WTC11 (cell line): ENCODE data around the gene TRAPPC8. TPM values are rescaled to one million over a fixed set of nuclear protein-coding genes. Genes with fewer than 3 reads are reported as not detected.
"Not testable (repeated sequence)": the region's sequence is repeated elsewhere in the genome, so short reads cannot be mapped to it uniquely, and the experiment has no call there.

Experiments used
- ATAC-seq: fragments of 200-7000 bp; cut with Tn5 transposase; 2 replicates; pipeline ENCODE4 v1.10.0; 2021; ENCODE audit warnings: mild to moderate bottlenecking, moderate library complexity
- CTCF ChIA-PET: fragments of 300-600 bp; sonication (Branson Sonifier 250); formaldehyde crosslinking; loops from one replicate; lab custom pipeline; 2021; ENCODE audit warnings: antibody characterized with exemption; lab: Charles Lee
- POLR2A ChIA-PET: fragments of 350-600 bp; sonication (Branson Sonifier 250); formaldehyde crosslinking; loops from one replicate; lab custom pipeline; 2021; ENCODE audit warnings: antibody characterized with exemption; lab: Charles Lee
- DNase-seq: peaks from one replicate; pipeline ENCODE4 v3.0.0; 2021; ENCODE audit warnings: low spot score
- H3K27ac Mint-ChIP-seq: 2 replicates; pipeline ENCODE4 v1.8.0; 2021; ENCODE audit warnings: mixed read lengths
- H3K27me3 Mint-ChIP-seq: 2 replicates; pipeline ENCODE4 v1.8.0; 2021; ENCODE audit warnings: low read depth, mild to moderate bottlenecking, moderate library complexity, mixed read lengths
- H3K36me3 Mint-ChIP-seq: 2 replicates; pipeline ENCODE4 v1.8.0; 2021; ENCODE audit warnings: mixed read lengths
- H3K4me1 Mint-ChIP-seq: 2 replicates; pipeline ENCODE4 v1.8.0; 2022; ENCODE audit warnings: mixed read lengths
- H3K4me3 Mint-ChIP-seq: 2 replicates; pipeline ENCODE4 v1.8.0; 2021; ENCODE audit warnings: mild to moderate bottlenecking, moderate library complexity, mixed read lengths
- H3K9me3 Mint-ChIP-seq: 2 replicates; pipeline ENCODE4 v1.8.0; 2021; ENCODE audit warnings: mixed read lengths
- ATF1 ChIP-seq: sonication (generic); formaldehyde crosslinking; IDR thresholded peaks from 2 replicates; pipeline ENCODE4 v1.8.1; 2023; ENCODE audit warnings: mild to moderate bottlenecking, moderate library complexity, missing genetic modification reagents
- CBFB ChIP-seq: sonication (generic); formaldehyde crosslinking; IDR thresholded peaks from 2 replicates; pipeline ENCODE4 v1.8.1; 2022; ENCODE audit warnings: mild to moderate bottlenecking, low read depth, missing genetic modification reagents
- CTCF ChIP-seq: fragments of 200-600 bp; IDR thresholded peaks from 2 replicates; pipeline ENCODE4 v1.8.0; 2022; ENCODE audit warnings: antibody characterized with exemption
- ELF4 ChIP-seq: sonication (generic); formaldehyde crosslinking; IDR thresholded peaks from 2 replicates; pipeline ENCODE4 v1.8.1; 2022; ENCODE audit warnings: low read depth, mild to moderate bottlenecking, moderate library complexity, missing genetic modification reagents
- FOXP1 ChIP-seq: sonication (generic); formaldehyde crosslinking; IDR thresholded peaks from 2 replicates; pipeline ENCODE4 v1.8.0; 2022; ENCODE audit warnings: missing genetic modification reagents, mild to moderate bottlenecking, moderate library complexity, borderline replicate concordance
- HMGA2 ChIP-seq: fragments of 250-450 bp; sonication (Bioruptor Pico); IDR thresholded peaks from 2 replicates; pipeline ENCODE4 v1.4.0; 2021; ENCODE audit warnings: mild to moderate bottlenecking, moderate library complexity
- MXD4 ChIP-seq: fragments of 250-450 bp; sonication (Bioruptor Pico); IDR thresholded peaks from 2 replicates; pipeline ENCODE4 v1.8.0; 2021; ENCODE audit warnings: mild to moderate bottlenecking, moderate library complexity, borderline replicate concordance
- RELA ChIP-seq: sonication (generic); formaldehyde crosslinking; IDR thresholded peaks from 2 replicates; pipeline ENCODE4 v1.8.1; 2022; ENCODE audit warnings: missing genetic modification reagents, mild to moderate bottlenecking, borderline replicate concordance
- TEAD4 ChIP-seq: sonication (generic); formaldehyde crosslinking; IDR thresholded peaks from 2 replicates; pipeline ENCODE4 v1.8.0; 2022; ENCODE audit warnings: mild to moderate bottlenecking, missing genetic modification reagents
- TP53 ChIP-seq: sonication (generic); formaldehyde crosslinking; IDR thresholded peaks from 2 replicates; pipeline ENCODE4 v1.8.1; 2023; ENCODE audit warnings: mild to moderate bottlenecking, missing genetic modification reagents
- ZBTB21 ChIP-seq: sonication (generic); formaldehyde crosslinking; IDR thresholded peaks from 2 replicates; pipeline ENCODE4 v1.8.1; 2023; ENCODE audit warnings: mild to moderate bottlenecking, missing genetic modification reagents, borderline replicate concordance
- ZNF219 ChIP-seq: sonication (generic); formaldehyde crosslinking; IDR thresholded peaks from 2 replicates; pipeline ENCODE4 v1.8.0; 2023; ENCODE audit warnings: missing genetic modification reagents, mild to moderate bottlenecking, borderline replicate concordance
- ZNF281 ChIP-seq: sonication (generic); formaldehyde crosslinking; IDR thresholded peaks from 2 replicates; pipeline ENCODE4 v1.8.0; 2023; ENCODE audit warnings: mild to moderate bottlenecking, missing genetic modification reagents
- total RNA-seq: library from RNA; stranded (reverse); gene quantifications from 3 replicates; pipeline ENCODE4 v1.2.3, GENCODE V29; 2021
- TF ChIP-seq, protein P1 (sequence below): sonication (generic); formaldehyde crosslinking; conservative IDR thresholded peaks from 2 replicates; pipeline ENCODE4 v1.8.1; 2023; ENCODE audit warnings: mild to moderate bottlenecking, low read depth, missing genetic modification reagents, moderate library complexity
- TF ChIP-seq, protein P2 (sequence below): sonication (generic); formaldehyde crosslinking; IDR thresholded peaks from 2 replicates; pipeline ENCODE4 v1.8.1; 2023; ENCODE audit warnings: mild to moderate bottlenecking, missing genetic modification reagents
- TF ChIP-seq, protein P3 (sequence below): sonication (generic); formaldehyde crosslinking; IDR thresholded peaks from 2 replicates; pipeline ENCODE4 v1.8.1; 2023; ENCODE audit warnings: mild to moderate bottlenecking, missing genetic modification reagents, moderate library complexity

Gene TRAPPC8
- total RNA-seq, 1 experiment from 2014 or later = 56.3 TPM

DNA sequence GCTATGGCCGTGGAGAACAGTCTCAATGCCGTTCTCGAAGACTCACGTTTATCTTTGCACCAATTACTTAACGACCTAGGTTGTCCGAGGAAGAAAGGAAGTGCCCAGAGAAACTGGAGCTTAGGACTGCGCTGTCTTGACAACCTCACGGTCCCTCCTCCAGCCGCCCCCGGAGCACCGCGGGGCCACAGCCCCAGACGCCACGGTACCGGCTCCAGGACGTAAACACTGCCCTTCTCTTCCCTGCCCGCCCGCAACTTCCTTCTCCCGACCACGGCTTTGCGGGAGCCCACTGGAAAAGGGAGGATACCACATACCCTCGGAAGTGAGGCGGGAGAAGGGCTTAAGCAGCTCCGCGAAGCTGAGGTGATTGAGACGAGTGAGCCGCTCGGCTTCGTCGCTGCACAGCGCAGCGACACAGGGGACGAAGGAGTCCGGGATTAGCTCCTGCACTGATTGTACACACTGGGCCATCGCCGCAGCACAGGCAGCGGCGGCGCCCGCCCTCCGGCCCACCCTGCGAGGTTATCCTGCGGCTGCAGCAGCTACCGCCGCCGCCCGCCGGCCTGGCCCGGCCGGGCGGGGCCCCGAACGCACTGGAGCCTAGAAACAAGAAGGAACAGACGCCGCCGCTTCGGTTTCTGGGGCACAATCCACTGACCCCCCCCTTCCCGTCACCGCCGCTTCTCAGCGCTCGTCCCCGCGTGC lies 483 bp downstream of the TRAPPC8 start:
- peaks cover 48% of the 10 kb centered on the region for H3K4me1 Mint-ChIP-seq
- peak overlapping the region; percentile 100 for H3K4me3 Mint-ChIP-seq
- ATAC-seq (peak; percentile 6), DNase-seq (peak; percentile 29)
- ChIA-PET CTCF (interaction anchor here (0.6 to 4.1 kb wide), 8 partner anchors 9 to 386 kb away, joined by 3 to 34 read pairs (median 5); no protein-coding TSS in a partner anchor), POLR2A (interaction anchor here (0.7 to 1.7 kb wide), 12 partner anchors 10 to 607 kb away, joined by 3 to 10 read pairs (median 3); partner anchors contain the start of genes GAREM1, RNF125 and RNF138)
- peak overlapping the region; percentile 100 for H3K27ac Mint-ChIP-seq
- TF ChIP-seq RELA (CRISPR knock-in tag) = 0 out of 2 replicates have a peak, but pooled peaks have one; percentile 37
- TF ChIP-seq ZNF281 (CRISPR knock-in tag) = no peak
- peaks cover 4% of the 10 kb centered on the region for H3K36me3 Mint-ChIP-seq
- H3K27me3 Mint-ChIP-seq = no peaks in the 10 kb centered on the region
- no peaks in the 10 kb centered on the region for H3K9me3 Mint-ChIP-seq

DNA sequence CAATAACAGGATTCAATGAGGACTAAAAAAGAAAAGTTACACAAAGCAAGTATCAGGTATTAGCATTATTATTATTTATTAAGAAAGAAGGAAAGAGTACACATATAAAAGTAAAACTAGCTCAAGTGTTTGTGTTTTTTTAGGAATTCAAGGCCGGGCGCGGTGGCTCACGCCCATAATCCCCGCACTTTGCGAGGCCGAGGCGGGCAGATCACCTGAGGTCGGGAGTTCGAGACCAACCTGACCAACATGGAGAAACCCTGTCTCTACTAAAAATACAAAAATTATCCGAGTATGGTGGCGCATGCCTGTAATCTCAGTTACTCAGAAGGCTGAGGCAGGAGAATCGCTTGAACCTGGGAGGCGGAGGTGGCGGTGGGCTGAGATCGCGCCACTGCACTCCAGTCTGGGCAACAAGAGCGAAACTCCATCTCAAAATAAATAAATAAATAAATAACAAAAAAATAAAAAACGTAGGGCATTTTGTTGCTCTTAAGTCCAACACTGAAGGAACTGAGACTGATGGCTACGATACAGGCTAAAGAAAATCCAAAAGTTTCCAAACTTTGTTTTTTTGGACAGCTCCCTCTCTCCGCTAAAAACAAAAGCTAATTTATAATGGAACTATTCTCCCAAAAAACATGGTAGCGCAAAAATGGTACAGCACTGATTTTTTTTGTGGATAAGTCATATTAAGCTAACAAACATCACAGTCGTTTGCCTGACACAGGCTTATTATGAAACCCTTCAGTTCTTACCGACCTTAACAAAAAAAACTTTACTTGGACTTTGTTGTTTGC lies 1.7 kb downstream of the TRAPPC8 start:
- DNase-seq = no peak
- TF ChIP-seq ZBTB21 (CRISPR knock-in tag) = no peak
- no peak for TF ChIP-seq ZNF219 (CRISPR knock-in tag)
- TF ChIP-seq FOXP1 = no peak
- TF ChIP-seq TEAD4 = no peak
- TF ChIP-seq ATF1 (CRISPR knock-in tag) = no peak
- TF ChIP-seq CBFB (CRISPR knock-in tag) = no peak
- TF ChIP-seq RELA (CRISPR knock-in tag) = no peak
- peaks cover 41% of the 10 kb centered on the region for H3K4me1 Mint-ChIP-seq
- ATAC-seq = no peak
- H3K27ac Mint-ChIP-seq = no peak overlapping the region
- ChIA-PET POLR2A (no interaction called here), CTCF (interaction anchor here (0.6 to 4.1 kb wide), 2 partner anchors 36 to 122 kb away, joined by 6 to 34 read pairs; no protein-coding TSS in a partner anchor)
- H3K9me3 Mint-ChIP-seq = no peaks in the 10 kb centered on the region
- H3K36me3 Mint-ChIP-seq = peaks cover 4% of the 10 kb centered on the region
- peak overlapping the region; percentile 100 for H3K4me3 Mint-ChIP-seq
- no peaks in the 10 kb centered on the region for H3K27me3 Mint-ChIP-seq

DNA sequence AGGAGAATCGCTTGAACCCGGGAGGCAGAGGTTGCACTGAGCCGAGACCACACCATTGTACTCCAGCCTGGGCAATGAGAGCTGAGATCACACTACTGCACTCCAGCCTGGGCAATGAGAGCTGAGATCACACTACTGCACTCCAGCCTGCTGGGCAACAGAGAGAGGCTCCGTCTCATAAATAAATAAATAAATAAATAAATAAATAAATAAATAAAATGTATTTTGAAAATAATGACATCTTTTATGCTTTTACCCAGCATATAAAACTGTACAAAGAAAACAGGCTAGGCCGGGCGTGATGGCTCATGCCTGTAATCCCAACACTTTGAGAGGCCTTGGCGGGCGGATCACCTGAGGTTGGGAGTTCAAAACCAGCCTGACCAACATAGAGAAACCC lies 8.2 kb downstream of the TRAPPC8 start:
- H3K9me3 Mint-ChIP-seq, DNase-seq, POLR2A ChIA-PET, H3K4me1 Mint-ChIP-seq, CTCF ChIA-PET, H3K27me3 Mint-ChIP-seq, H3K4me3 Mint-ChIP-seq, ATAC-seq, H3K27ac Mint-ChIP-seq: not testable (repeated sequence)
- peaks cover 13% of the 10 kb centered on the region for H3K36me3 Mint-ChIP-seq

DNA sequence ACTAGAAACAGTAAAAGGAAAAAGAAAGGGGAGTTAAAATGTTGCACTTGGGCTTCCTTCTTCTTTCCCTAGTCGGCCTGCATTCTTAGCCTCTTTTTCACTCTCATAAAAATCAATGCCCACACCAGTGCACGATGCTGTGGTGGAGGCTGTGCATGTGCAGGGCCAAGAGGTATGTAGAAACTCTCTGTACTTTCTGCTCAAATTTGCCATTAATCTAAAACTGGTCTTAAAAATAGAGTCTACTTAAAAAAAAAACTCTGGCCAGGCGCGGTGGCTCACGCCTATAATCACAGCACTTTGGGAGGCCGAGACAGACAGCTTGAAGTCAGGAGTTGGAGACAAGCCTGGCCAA lies 11.1 kb downstream of the TRAPPC8 start:
- Mint-ChIP-seq H3K27ac (peak overlapping the region; percentile 22; the same call in 1 of the 2 replicates), H3K36me3 (peaks cover 25% of the 10 kb centered on the region), H3K27me3 (no peaks in the 10 kb centered on the region), H3K4me3 (no peak overlapping the region), H3K4me1 (no peaks in the 10 kb centered on the region), H3K9me3 (no peaks in the 10 kb centered on the region)
- CTCF ChIA-PET = interaction anchor here (0.7 kb wide), 1 partner anchor 221 kb away, joined by 3 read pairs; no protein-coding TSS in a partner anchor
- DNase-seq (no peak), ATAC-seq (no peak)
- POLR2A ChIA-PET = no interaction called here
- TF ChIP-seq, protein P1, sequence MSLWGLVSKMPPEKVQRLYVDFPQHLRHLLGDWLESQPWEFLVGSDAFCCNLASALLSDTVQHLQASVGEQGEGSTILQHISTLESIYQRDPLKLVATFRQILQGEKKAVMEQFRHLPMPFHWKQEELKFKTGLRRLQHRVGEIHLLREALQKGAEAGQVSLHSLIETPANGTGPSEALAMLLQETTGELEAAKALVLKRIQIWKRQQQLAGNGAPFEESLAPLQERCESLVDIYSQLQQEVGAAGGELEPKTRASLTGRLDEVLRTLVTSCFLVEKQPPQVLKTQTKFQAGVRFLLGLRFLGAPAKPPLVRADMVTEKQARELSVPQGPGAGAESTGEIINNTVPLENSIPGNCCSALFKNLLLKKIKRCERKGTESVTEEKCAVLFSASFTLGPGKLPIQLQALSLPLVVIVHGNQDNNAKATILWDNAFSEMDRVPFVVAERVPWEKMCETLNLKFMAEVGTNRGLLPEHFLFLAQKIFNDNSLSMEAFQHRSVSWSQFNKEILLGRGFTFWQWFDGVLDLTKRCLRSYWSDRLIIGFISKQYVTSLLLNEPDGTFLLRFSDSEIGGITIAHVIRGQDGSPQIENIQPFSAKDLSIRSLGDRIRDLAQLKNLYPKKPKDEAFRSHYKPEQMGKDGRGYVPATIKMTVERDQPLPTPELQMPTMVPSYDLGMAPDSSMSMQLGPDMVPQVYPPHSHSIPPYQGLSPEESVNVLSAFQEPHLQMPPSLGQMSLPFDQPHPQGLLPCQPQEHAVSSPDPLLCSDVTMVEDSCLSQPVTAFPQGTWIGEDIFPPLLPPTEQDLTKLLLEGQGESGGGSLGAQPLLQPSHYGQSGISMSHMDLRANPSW (CRISPR knock-in tag) = no peak
- TF ChIP-seq, protein P2, sequence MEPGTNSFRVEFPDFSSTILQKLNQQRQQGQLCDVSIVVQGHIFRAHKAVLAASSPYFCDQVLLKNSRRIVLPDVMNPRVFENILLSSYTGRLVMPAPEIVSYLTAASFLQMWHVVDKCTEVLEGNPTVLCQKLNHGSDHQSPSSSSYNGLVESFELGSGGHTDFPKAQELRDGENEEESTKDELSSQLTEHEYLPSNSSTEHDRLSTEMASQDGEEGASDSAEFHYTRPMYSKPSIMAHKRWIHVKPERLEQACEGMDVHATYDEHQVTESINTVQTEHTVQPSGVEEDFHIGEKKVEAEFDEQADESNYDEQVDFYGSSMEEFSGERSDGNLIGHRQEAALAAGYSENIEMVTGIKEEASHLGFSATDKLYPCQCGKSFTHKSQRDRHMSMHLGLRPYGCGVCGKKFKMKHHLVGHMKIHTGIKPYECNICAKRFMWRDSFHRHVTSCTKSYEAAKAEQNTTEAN (CRISPR knock-in tag) = no peak
- TF ChIP-seq CTCF = no peak
- no peak for TF ChIP-seq TP53 (CRISPR knock-in tag)
- TF ChIP-seq ELF4 (CRISPR knock-in tag) = no peak
- TF ChIP-seq HMGA2 = no peak
- no peak for TF ChIP-seq MXD4 (CRISPR knock-in tag)
- TF ChIP-seq, protein P3, sequence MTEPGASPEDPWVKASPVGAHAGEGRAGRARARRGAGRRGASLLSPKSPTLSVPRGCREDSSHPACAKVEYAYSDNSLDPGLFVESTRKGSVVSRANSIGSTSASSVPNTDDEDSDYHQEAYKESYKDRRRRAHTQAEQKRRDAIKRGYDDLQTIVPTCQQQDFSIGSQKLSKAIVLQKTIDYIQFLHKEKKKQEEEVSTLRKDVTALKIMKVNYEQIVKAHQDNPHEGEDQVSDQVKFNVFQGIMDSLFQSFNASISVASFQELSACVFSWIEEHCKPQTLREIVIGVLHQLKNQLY = no peak
